ENCODE results near the gene KIFC3. TPM values are rescaled to one million over a fixed set of nuclear protein-coding genes. Genes with fewer than 3 reads are reported as not detected.

Gene KIFC3
- total RNA-seq, 1 donor = 40.5 TPM

GRCh38 chr16:57823836-57824235 lies 21.5 kb upstream of the KIFC3 start:
- H4K20me1 ChIP-seq (ENCODE audit: insufficient read depth, low read length) = no peaks in the 10 kb centered on the region
- TF ChIP-seq CTCF (IDR thresholded peaks at IDR 0.05; ENCODE audit: extremely low read depth, low read depth, low read length) = no peak
- H3K36me3 ChIP-seq (ENCODE audit: insufficient read depth, low read length) = no peaks in the 10 kb centered on the region

GRCh38 chr16:57822856-57823255 lies 20.6 kb upstream of the KIFC3 start:
- Histone ChIP-seq H3K4me1 (ENCODE audit: insufficient read depth, low read length) (no peaks in the 10 kb centered on the region), H3K9me3 (ENCODE audit: low read depth, low read length) (no peaks in the 10 kb centered on the region), H4K20me1 (ENCODE audit: insufficient read depth, low read length) (no peaks in the 10 kb centered on the region), H3K27ac (ENCODE audit: low read depth, low read length) (no peak overlapping the region), H3K4me2 (ENCODE audit: insufficient read depth, low read length) (no peak overlapping the region), H3K4me3 (ENCODE audit: insufficient read depth, low read length) (no peak overlapping the region), H3K79me2 (ENCODE audit: insufficient read depth, low read length) (no peaks in the 10 kb centered on the region), H3K27me3 (ENCODE audit: insufficient read depth, low read length) (peaks cover 17% of the 10 kb centered on the region), H2AFZ (ENCODE audit: low read length) (no peak overlapping the region), H3K36me3 (ENCODE audit: insufficient read depth, low read length) (no peaks in the 10 kb centered on the region)
- no peak for DNase-seq (ENCODE audit: insufficient read length, low spot score, missing footprints)
- no peak for TF ChIP-seq CTCF (IDR thresholded peaks at IDR 0.05; ENCODE audit: extremely low read depth, low read depth, low read length)

More at GRCh38 chr16:57823836-57824235, 21.5 kb upstream of the KIFC3 start:
- H3K27me3 ChIP-seq (ENCODE audit: insufficient read depth, low read length) = peaks cover 22% of the 10 kb centered on the region
- no peaks in the 10 kb centered on the region for H3K4me1 ChIP-seq (ENCODE audit: insufficient read depth, low read length)
- H3K4me3 ChIP-seq (ENCODE audit: insufficient read depth, low read length) = no peak overlapping the region
- H3K79me2 ChIP-seq (ENCODE audit: insufficient read depth, low read length) = no peaks in the 10 kb centered on the region
- H3K9me3 ChIP-seq (ENCODE audit: low read depth, low read length) = no peaks in the 10 kb centered on the region
- H2AFZ ChIP-seq (ENCODE audit: low read length) = no peak overlapping the region
- no peak overlapping the region for H3K4me2 ChIP-seq (ENCODE audit: insufficient read depth, low read length)
- DNase-seq (ENCODE audit: insufficient read length, low spot score, missing footprints) = no peak
- H3K27ac ChIP-seq (ENCODE audit: low read depth, low read length) = no peak overlapping the region

- Histone ChIP-seq H3K79me2 (ENCODE audit: insufficient read depth, low read length) (no peaks in the 10 kb centered on the region), H4K20me1 (ENCODE audit: insufficient read depth, low read length) (no peaks in the 10 kb centered on the region), H3K36me3 (ENCODE audit: insufficient read depth, low read length) (no peaks in the 10 kb centered on the region), H3K4me1 (ENCODE audit: insufficient read depth, low read length) (no peaks in the 10 kb centered on the region), H3K27ac (ENCODE audit: low read depth, low read length) (no peak overlapping the region), H3K9me3 (ENCODE audit: low read depth, low read length) (no peaks in the 10 kb centered on the region), H3K4me2 (ENCODE audit: insufficient read depth, low read length) (no peak overlapping the region), H3K4me3 (ENCODE audit: insufficient read depth, low read length) (no peak overlapping the region), H2AFZ (ENCODE audit: low read length) (no peak overlapping the region), H3K27me3 (ENCODE audit: insufficient read depth, low read length) (peaks cover 9% of the 10 kb centered on the region)
- no peak for DNase-seq (ENCODE audit: insufficient read length, low spot score, missing footprints)
- TF ChIP-seq CTCF (IDR thresholded peaks at IDR 0.05; ENCODE audit: extremely low read depth, low read depth, low read length) = no peak
Observed at GRCh38 chr16:57822018-57822553, 19.8 kb upstream of the KIFC3 start.

GRCh38 chr16:57821149-57821971 lies 19.1 kb upstream of the KIFC3 start:
- Histone ChIP-seq H3K4me1 (ENCODE audit: insufficient read depth, low read length) (peaks cover 5% of the 10 kb centered on the region), H3K4me2 (ENCODE audit: insufficient read depth, low read length) (no peak overlapping the region), H3K4me3 (ENCODE audit: insufficient read depth, low read length) (no peak overlapping the region), H2AFZ (ENCODE audit: low read length) (no peak overlapping the region), H3K27me3 (ENCODE audit: insufficient read depth, low read length) (peaks cover 8% of the 10 kb centered on the region), H3K27ac (ENCODE audit: low read depth, low read length) (no peak overlapping the region), H4K20me1 (ENCODE audit: insufficient read depth, low read length) (no peaks in the 10 kb centered on the region), H3K79me2 (ENCODE audit: insufficient read depth, low read length) (no peaks in the 10 kb centered on the region), H3K9me3 (ENCODE audit: low read depth, low read length) (no peaks in the 10 kb centered on the region), H3K36me3 (ENCODE audit: insufficient read depth, low read length) (no peaks in the 10 kb centered on the region)
- DNase-seq (ENCODE audit: insufficient read length, low spot score, missing footprints) = no peak
- no peak for TF ChIP-seq CTCF (IDR thresholded peaks at IDR 0.05; ENCODE audit: extremely low read depth, low read depth, low read length)

Measured in osteoblast (primary cell).